Peyer's patch (tissue), 4 donors: Measurements from ENCODE around the gene WNT1.

Source experiments
- CTCF ChIP-seq, 6 experiments: fragments of 450-650 bp in 4 of 6; fragments of 200-600 bp in 2 of 6; sonication (generic) in 1 of 6; IDR thresholded peaks; one replicate each; pipeline ENCODE4 v1.5.1; 2017 to 2019; ENCODE audit warnings: antibody characterized with exemption in 6 of 6, mild to moderate bottlenecking in 3 of 6, moderate library complexity in 1 of 6
- POLR2A ChIP-seq, 2 donors: fragments of 450-650 bp; IDR thresholded peaks; one replicate each; pipeline ENCODE4 v1.5.1; 2017; ENCODE audit warnings: antibody characterized with exemption in 2 of 2, mild to moderate bottlenecking in 2 of 2, moderate library complexity in 2 of 2

GRCh38 chr12:48994224-48995085 lies 16.3 kb downstream of the WNT1 start:
- TF ChIP-seq CTCF (IDR thresholded peaks at IDR 0.05) (no peak), POLR2A (IDR thresholded peaks at IDR 0.05) (no peak)
